ENCODE results near the gene CCDC40. TPM values are rescaled to one million over a fixed set of nuclear protein-coding genes. Genes with fewer than 3 reads are reported as not detected.

The CCDC40 gene
- total and polyA plus RNA-seq, 2 donors (not counting 1 experiment from before 2014, with no cell fraction given): 0.53 to 1.5 TPM

DNA sequence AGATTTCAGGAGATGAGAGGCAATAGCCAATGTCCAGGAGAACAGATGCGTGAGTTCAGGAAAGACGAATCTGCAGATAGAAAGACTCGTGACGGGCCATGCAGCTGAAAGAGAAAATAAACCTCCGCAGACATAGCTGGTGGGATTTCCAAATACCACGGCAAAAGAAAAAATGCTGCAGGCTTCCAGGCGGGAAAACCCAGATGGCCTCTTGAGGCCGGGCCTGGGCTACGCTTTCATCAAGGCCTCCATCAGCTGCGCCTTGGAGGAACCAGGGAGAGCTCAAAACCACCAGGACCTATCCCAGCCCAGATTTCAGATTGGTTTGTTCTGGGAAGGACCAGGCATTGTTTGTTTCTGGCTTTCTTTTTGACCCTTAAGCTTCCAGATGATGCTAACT is 16.7 kb downstream of the CCDC40 start:
- no peaks in the 10 kb centered on the region for H3K79me2 ChIP-seq (ENCODE audit: control insufficient read depth, insufficient read depth, low read length)
- TF ChIP-seq EZH2 (IDR thresholded peaks at IDR 0.05; ENCODE audit: low read length, missing control alignments): no peak
- DNase-seq (ENCODE audit: low read depth in 2 of 2): no peak
- no peak overlapping the region for H3K9ac ChIP-seq (ENCODE audit: insufficient read depth, low read length)
- H3K36me3 ChIP-seq (ENCODE audit: control insufficient read depth, insufficient read depth, low read length): no peaks in the 10 kb centered on the region
- no peaks in the 10 kb centered on the region for H3K4me1 ChIP-seq (ENCODE audit: control insufficient read depth, extremely low read depth, insufficient read depth, low read length)
- no peaks in the 10 kb centered on the region for H3K27me3 ChIP-seq (ENCODE audit: control insufficient read depth, insufficient read depth, low read length)
- H4K20me1 ChIP-seq (ENCODE audit: control insufficient read depth, extremely low read depth, insufficient read depth, low read length): no peaks in the 10 kb centered on the region
- H2AFZ ChIP-seq (ENCODE audit: low read length): no peak overlapping the region
- H3K4me2 ChIP-seq (ENCODE audit: extremely low read depth, insufficient read depth, low read length): no peak overlapping the region
- H3K9me3 ChIP-seq (ENCODE audit: control insufficient read depth, insufficient read depth, low read depth, low read length): no peaks in the 10 kb centered on the region
- no peak overlapping the region for H3K4me3 ChIP-seq (replicated peaks in 1 of 4; ENCODE audit: control extremely low read depth in 1 of 4, insufficient read depth in 1 of 4, low read depth in 3 of 4, low read length in 4 of 4)
- no peak overlapping the region for H3K27ac ChIP-seq (ENCODE audit: insufficient read depth, low read length)

GRCh38 chr17:80055597-80055996 is 19.2 kb downstream of the CCDC40 start:
- Histone ChIP-seq H3K36me3 (ENCODE audit: control insufficient read depth, insufficient read depth, low read length) (no peaks in the 10 kb centered on the region), H3K9ac (ENCODE audit: insufficient read depth, low read length) (no peak overlapping the region), H3K79me2 (ENCODE audit: control insufficient read depth, insufficient read depth, low read length) (no peaks in the 10 kb centered on the region), H3K27ac (ENCODE audit: insufficient read depth, low read length) (no peak overlapping the region), H3K4me2 (ENCODE audit: extremely low read depth, insufficient read depth, low read length) (no peak overlapping the region), H3K4me3 (replicated peaks in 1 of 4; ENCODE audit: control extremely low read depth in 1 of 4, insufficient read depth in 1 of 4, low read depth in 3 of 4, low read length in 4 of 4) (no peak overlapping the region), H3K4me1 (ENCODE audit: control insufficient read depth, extremely low read depth, insufficient read depth, low read length) (no peaks in the 10 kb centered on the region), H2AFZ (ENCODE audit: low read length) (no peak overlapping the region), H4K20me1 (ENCODE audit: control insufficient read depth, extremely low read depth, insufficient read depth, low read length) (no peaks in the 10 kb centered on the region), H3K27me3 (ENCODE audit: control insufficient read depth, insufficient read depth, low read length) (no peaks in the 10 kb centered on the region), H3K9me3 (ENCODE audit: control insufficient read depth, insufficient read depth, low read depth, low read length) (no peaks in the 10 kb centered on the region)
- no peak for DNase-seq (ENCODE audit: low read depth in 2 of 2)
- TF ChIP-seq, protein P1, sequence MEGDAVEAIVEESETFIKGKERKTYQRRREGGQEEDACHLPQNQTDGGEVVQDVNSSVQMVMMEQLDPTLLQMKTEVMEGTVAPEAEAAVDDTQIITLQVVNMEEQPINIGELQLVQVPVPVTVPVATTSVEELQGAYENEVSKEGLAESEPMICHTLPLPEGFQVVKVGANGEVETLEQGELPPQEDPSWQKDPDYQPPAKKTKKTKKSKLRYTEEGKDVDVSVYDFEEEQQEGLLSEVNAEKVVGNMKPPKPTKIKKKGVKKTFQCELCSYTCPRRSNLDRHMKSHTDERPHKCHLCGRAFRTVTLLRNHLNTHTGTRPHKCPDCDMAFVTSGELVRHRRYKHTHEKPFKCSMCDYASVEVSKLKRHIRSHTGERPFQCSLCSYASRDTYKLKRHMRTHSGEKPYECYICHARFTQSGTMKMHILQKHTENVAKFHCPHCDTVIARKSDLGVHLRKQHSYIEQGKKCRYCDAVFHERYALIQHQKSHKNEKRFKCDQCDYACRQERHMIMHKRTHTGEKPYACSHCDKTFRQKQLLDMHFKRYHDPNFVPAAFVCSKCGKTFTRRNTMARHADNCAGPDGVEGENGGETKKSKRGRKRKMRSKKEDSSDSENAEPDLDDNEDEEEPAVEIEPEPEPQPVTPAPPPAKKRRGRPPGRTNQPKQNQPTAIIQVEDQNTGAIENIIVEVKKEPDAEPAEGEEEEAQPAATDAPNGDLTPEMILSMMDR (conservative IDR thresholded peaks at IDR 0.05 in 1 of 2, IDR thresholded peaks at IDR 0.05 in 1 of 2; ENCODE audit: low read depth in 1 of 2, low read length in 2 of 2): no peak
- no peak for TF ChIP-seq EZH2 (IDR thresholded peaks at IDR 0.05; ENCODE audit: low read length, missing control alignments)

DNA sequence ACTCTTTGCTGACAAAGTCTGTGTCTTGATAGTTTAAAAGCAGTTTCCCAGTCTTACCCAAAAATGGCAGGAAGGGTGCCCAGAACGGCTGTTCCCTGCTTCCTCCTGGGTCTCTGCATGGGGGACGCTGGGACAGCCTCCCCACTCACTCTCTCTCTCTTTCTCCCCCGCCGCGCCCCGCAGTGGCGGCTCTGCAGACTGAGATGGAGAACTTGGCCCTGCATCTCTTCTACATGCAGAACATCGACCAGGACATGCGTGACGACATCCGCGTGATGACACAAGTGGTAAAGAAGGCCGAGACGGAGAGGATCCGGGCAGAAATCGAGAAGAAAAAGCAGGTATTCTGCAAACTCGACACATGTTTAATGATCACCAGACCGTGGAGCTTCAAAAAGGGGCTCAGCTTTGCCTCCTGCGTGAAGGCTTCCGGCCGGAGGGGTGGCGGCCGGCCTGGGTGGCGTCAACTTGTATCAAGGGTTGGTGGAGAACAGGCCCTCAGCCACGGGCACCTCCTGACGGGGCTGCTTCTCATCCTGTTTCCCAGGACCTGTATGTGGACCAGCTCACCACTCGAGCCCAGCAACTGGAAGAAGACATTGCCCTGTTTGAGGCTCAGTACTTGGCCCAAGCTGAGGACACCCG is 22.0 kb downstream of the CCDC40 start:
- Histone ChIP-seq H3K27ac (ENCODE audit: insufficient read depth, low read length) (no peak overlapping the region), H3K4me1 (ENCODE audit: control insufficient read depth, extremely low read depth, insufficient read depth, low read length) (no peaks in the 10 kb centered on the region), H3K4me3 (replicated peaks in 1 of 4; ENCODE audit: control extremely low read depth in 1 of 4, insufficient read depth in 1 of 4, low read depth in 3 of 4, low read length in 4 of 4) (no peak overlapping the region), H3K27me3 (ENCODE audit: control insufficient read depth, insufficient read depth, low read length) (no peaks in the 10 kb centered on the region), H3K36me3 (ENCODE audit: control insufficient read depth, insufficient read depth, low read length) (no peaks in the 10 kb centered on the region), H3K9me3 (ENCODE audit: control insufficient read depth, insufficient read depth, low read depth, low read length) (no peaks in the 10 kb centered on the region), H3K9ac (ENCODE audit: insufficient read depth, low read length) (no peak overlapping the region), H3K79me2 (ENCODE audit: control insufficient read depth, insufficient read depth, low read length) (no peaks in the 10 kb centered on the region), H3K4me2 (ENCODE audit: extremely low read depth, insufficient read depth, low read length) (no peak overlapping the region), H2AFZ (ENCODE audit: low read length) (no peak overlapping the region), H4K20me1 (ENCODE audit: control insufficient read depth, extremely low read depth, insufficient read depth, low read length) (no peaks in the 10 kb centered on the region)
- TF ChIP-seq, protein P1 (conservative IDR thresholded peaks at IDR 0.05 in 1 of 2, IDR thresholded peaks at IDR 0.05 in 1 of 2; ENCODE audit: low read depth in 1 of 2, low read length in 2 of 2): no peak
- no peak for TF ChIP-seq EZH2 (IDR thresholded peaks at IDR 0.05; ENCODE audit: low read length, missing control alignments)
- no peak for DNase-seq (ENCODE audit: low read depth in 2 of 2)

Data from fibroblast of lung (primary cell).